OCI-LY1 (cell line): ENCODE data around the gene ARF1.

Source experiments
- CTCF ChIP-seq: fragments of 200-600 bp; sonication (generic), shearing (Covaris generic); IDR thresholded peaks from 2 replicates; pipeline ENCODE4 v1.5.1; 2017; ENCODE audit warnings: mild to moderate bottlenecking, antibody characterized with exemption, low read length, moderate library complexity, mixed read lengths
- EZH2 ChIP-seq: fragments of 200-600 bp; sonication (generic), shearing (Covaris generic); IDR thresholded peaks from 2 replicates; pipeline ENCODE4 v1.8.0; 2017; ENCODE audit warnings: borderline replicate concordance, mixed run types, mild to moderate bottlenecking, antibody characterized with exemption, low read length, moderate library complexity, mixed read lengths

DNA sequence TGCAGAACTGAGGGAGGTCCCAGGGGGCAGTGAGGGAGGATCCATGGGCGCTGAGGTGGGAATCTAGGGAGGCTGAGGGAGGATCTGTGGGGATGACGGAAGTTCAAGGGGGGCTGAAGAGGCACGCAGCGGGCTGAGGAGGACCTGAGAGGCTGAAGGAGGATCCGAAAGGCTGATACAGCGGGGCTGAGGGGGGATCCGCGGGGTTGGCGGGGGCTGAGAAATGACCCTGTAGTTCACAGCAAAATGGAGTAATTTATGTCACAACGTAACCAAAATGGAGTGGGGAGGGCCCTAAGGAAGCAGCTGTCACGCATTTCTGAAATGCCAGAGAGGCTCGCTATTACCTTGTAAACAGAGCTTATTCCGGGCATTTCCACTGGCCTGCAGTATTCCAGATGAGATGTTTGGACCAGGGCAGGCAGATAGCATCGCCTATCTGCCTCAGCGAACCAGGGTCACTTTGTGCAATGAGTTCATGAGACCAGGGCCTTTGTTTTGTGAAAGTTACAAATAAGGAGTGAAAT is 27.5 kb downstream of the ARF1 start:
- TF ChIP-seq CTCF: no peak
- TF ChIP-seq EZH2: no peak
